Renal pelvis (tissue), 12 donors: Measurements from ENCODE around the gene CARD14. TPM values are rescaled to one million over a fixed set of nuclear protein-coding genes. Genes with fewer than 3 reads are reported as not detected.

Source experiments
- DNase-seq: peaks from one replicate; pipeline ENCODE4 v3.0.0-alpha.2; 2013
- long read RNA-seq, 16 experiments: transcript quantifications; one replicate each; lab custom pipeline, GENCODE V29; 2026
- polyA plus RNA-seq, 3 donors: library from polyadenylated mRNA; unstranded; fragments of 120-200 nt; gene quantifications; one replicate each; pipeline ENCODE4 v1.2.1, GENCODE V29; 2013; ENCODE audit not compliant: insufficient read length in 3 of 3

Gene CARD14
- 1 to 10 TPM; 1.1 to 2.2 (median 2.1) TPM for polyA plus RNA-seq
- long read RNA-seq, donor 1, partial matches to known transcripts, result 6 of 6 reads
- long read RNA-seq, donor 1, other reads (novel, unspliced or antisense), result 0 of 6 reads
- long read RNA-seq, donor 2, result 0 reads
- long read RNA-seq, donor 3, result 0 reads
- long read RNA-seq, donor 4, result 0 reads
- long read RNA-seq, donor 5, result 0 reads
- long read RNA-seq, donor 6, result 0 reads
- long read RNA-seq, donor 7, result 0 reads
- long read RNA-seq, donor 8, result 0 reads
- long read RNA-seq, donor 9, partial matches to known transcripts, result 0 of 9 reads
- long read RNA-seq, donor 9, other reads (novel, unspliced or antisense), result 9 of 9 reads
- long read RNA-seq, donor 10, result 0 reads
- long read RNA-seq, donor 11, partial matches to known transcripts, result 76 of 169 reads
- long read RNA-seq, donor 11, other reads (novel, unspliced or antisense), result 93 of 169 reads
- long read RNA-seq, donor 12, partial matches to known transcripts, result 6 of 16 reads
- long read RNA-seq, donor 12, other reads (novel, unspliced or antisense), result 10 of 16 reads
- long read RNA-seq, donor 13, result 0 reads
- long read RNA-seq, donor 14, result 0 reads
- long read RNA-seq, donor 15, result 0 reads
- long read RNA-seq, donor 16, partial matches to known transcripts, result 0 of 11 reads
- long read RNA-seq, donor 16, other reads (novel, unspliced or antisense), result 11 of 11 reads

DNA sequence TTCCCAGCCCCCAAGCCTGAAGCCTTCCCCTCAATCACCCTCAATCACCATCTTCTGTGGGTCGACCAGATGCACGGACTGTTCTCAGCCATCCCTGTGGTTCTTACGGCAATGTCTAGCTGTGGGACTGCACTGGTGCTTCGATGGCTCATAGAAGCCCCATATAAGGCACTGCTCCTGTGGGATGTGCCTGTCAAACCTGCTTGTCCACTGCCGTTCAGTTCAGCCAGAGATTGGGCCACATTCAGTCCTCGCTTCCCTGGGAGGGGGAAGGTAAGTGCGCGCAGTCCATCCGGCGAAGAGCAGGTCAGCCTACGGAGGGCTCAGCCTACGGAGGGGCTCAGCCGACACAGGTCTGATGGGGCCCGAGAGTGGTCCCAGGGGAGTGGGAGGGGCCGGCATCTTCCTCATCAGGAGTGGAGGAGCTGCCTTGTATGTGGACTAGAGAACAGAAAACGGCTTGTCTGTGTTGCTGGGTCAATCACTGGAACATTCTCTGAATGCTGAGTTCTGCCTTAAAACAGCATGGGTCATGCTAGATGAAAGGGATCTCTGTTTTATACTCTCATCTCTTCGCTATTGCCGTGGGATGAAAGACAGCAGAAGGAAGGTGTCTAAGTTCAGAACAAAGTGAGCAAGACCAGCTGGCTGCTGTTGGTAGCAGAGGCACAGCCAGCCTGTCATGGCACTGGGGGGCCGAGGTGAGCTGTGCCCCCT is at the start of gene CARD14:
TSS of gene CARD14 (plus strand) at position 247 of the 717 bp plus-strand sequence. CDS start 11,409 bp downstream, outside the sequence.
- no peak for DNase-seq

DNA sequence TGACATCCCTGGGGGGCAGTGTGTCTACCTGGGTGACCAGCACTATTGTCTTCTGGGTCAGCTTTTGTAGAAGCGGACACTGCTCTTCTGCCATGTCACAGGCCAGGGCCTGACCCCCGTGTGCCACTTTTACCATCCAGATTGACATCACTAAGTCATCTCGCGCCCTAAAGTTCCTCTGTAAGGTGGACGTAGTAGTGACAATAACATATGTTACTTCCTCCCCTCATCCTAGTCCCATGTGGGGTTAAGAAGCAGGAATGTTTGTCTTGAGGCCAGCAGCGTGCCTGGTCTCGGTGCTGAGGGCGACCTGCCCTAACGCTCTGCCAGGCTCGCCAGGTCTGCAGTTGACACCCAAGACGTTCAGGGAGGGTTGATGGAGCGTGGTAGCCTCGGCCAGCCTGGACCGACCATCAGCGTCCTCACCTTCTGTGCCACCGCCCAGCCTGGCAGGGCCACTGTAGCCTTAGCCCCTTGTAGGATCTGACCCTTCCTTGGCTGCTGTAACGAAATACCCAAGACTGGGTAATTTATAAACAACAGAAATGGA is 47.7 kb upstream of the CARD14 start:
- no peak for DNase-seq

DNA sequence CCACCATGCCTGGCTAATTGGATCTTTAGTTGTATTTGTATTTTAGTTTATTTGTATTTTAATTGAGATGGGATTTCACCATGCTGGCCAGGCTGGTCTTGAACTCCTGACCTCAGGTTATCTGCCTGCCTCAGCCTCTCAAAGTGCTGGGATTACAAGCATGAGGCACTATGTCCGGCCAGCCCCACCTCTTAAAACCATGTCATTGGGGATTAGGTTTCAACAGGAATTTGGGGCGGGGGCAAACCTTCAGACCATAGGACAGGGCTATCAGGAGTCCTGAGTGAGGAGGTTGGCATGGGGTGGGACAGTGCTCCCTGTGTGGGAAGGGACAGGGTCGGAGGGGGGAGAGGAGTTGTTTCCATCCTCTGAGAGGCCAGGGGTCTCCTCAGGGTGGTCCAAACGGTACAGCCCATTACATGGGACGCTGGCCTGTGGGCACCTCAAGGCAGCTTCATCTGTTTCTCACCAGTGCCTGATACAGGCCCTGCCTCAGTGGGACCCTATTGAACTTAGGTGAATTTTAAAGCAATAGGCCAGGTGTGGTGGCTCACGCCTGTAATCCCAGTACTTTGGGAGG is 46.8 kb upstream of the CARD14 start:
- DNase-seq, result no peak

DNA sequence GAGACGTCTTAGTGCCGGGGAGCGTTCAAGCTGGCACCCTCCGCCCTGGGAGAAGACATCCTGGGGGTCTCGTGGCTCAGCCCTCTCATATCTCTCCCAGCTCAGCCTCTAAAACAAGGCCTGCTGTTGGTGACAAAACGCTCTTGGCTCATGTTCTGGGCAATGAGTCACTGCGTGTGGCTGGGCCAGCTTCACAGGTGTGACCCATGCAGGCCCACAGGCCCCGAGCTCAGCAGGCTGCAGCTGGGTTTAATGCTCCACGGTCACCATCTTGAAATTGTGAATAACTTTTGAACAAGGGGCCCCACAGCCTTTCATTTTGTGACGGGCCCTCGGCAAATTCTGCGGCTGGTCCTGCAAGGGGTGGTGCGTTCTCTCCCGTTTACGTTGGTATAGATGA is 46.0 kb upstream of the CARD14 start:
- no peak for DNase-seq

DNA sequence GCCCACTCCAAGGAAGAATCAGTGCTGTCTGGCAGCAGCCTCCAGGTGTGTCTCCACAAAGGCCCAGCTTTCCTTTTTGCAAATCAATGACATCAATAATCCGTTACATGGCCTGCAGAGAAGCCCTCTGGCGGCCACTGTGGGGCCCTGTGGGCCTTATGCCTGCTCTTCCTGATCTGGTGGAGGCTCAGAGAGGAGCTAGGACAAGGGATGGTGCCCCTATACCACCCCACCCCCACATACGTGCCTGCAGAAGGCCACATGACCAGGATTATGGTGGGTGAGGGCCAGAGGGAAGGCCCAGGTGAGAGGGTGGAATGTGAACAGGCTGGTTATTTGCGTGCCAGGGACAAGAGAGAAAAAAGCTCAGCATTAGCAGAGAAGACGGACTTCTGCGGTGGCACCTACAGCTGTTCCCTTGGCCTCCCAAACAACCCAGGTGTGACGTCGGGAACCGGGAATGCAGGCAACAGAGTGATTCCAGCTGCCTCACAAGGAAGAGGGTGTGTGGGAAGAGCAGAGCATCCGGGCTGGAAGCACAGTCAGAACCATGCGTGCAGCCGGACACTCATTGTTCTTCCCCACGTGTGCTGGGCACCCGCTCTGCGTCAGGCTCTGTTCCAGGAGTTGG is 45.4 kb upstream of the CARD14 start:
- DNase-seq, result no peak

DNA sequence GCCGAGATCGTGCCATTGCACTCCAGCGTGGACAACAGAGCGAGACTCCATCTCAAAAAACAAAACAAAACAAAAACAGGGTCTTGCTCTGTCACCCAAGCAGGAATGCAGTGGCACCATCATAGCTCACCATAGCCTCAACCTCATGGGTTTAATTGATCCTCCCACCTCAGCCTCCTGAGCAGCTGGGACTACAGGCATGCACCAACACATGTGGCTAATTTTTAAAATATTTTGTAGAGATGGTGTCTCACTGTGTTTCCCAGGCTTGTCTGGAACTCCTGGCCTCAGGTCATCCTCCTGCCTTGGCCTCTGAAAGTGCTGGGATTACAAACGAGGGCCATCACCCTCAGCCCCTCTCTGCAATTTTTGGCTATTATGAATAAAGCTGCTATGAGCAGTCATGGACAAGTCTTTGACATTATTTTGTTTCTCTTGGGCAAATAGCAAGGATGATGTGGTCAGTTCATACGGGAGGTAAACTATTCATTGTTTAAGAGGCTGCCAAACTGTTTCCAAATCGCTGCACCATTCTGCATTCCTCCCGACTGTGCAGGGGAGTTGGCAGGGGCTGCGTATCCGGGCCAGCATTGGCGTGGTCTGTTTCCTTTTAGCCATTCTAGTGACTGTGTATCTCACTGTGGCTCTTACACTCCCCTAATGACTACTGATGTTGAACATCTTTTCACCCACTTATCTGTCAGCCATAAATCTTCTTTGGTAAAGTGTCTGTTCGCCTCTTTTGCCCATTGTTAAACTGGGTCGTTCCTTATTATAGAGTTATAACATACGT is 44.0 kb upstream of the CARD14 start:
- DNase-seq, result no peak

DNA sequence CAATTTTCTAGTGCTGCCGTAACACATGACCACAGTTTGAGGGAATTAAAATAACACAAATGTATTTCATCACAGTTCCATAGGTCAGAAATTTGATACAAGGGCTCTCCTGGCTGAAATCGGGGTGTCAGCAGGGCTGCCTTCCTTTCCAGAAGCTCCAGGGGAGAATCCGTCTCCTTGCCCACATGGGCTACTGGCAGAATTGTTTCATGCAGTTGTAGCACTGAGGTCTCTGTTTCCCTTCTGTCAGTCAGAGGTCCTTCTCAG is 43.4 kb upstream of the CARD14 start:
- no peak for DNase-seq

DNA sequence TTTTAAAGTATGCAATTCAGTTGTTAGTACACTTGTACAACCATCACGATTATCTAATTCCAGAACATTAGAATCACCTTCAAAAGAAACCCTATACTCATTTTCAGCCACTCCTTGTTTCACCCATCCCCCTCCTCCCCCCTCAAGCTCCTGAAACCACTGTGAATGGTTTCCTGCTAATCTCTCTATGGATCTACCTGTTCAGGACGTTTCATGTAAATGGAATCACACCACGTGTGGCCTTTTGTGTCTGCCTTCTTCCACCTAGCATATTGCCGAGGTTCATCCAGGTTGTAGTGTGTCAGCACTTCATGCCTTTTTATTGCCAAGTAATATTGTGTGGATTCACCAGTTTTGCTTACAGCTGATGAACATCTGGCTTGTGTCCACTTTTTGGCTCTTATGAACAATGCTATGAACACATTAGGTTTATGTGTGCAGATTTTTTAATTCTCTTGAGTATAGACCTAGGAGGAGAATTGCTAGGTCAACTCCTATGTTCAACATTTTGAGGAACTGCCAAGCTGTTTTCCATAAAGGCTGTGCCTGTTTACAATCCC is 40.7 kb upstream of the CARD14 start:
- no peak for DNase-seq

DNA sequence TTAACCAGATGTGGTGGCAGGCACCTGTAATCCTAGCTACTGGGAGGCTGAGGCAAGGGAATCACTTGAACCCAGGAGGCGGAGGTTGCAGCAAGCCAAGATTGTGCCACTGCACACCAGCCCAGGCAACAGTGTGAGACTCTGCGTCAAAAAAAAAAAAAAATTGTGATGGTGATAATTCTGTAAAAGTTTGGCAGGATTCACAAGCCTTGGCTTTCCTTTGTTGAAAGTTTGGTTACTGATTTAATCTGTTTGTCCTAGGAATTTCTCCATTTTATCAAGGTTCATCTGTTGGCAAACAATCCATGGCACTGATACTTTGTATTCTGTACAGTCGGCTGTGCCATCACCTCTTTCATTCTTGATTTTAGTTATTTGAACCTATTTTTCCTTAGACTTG is 38.8 kb upstream of the CARD14 start:
- DNase-seq, result no peak

DNA sequence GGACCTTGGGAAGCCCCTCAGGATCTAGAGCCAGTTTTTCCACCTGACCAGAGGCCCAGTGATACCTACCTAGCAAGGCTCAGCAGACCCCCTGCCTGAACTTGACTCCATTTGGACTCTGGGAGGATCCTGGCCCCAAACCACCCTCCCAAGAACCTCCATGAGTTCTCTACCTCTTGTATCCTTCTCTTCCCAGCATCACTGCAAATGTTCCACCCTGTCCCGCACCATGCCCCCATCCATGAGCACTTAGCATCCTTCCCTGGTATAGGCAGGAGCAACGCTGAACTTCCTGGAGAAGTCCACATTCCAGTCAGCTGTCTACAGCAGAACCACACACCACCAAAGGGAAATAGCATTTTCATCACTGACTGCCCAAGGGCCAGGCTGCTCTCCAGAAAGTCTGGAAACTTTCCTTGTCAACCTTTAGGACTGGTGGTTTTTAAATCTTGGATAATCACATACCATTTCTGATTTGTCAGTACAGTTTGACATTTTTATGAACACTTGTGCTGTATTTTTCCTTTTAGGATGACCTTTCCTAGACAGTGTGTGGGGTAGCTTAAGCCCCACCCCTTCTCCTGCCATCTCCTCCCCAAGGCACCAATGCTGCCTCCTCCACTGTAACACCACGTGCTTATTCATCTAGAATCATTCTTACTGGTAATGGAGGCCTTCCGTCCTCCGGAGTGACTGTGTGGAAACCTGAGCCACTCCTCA is 36.8 kb upstream of the CARD14 start:
- no peak for DNase-seq

DNA sequence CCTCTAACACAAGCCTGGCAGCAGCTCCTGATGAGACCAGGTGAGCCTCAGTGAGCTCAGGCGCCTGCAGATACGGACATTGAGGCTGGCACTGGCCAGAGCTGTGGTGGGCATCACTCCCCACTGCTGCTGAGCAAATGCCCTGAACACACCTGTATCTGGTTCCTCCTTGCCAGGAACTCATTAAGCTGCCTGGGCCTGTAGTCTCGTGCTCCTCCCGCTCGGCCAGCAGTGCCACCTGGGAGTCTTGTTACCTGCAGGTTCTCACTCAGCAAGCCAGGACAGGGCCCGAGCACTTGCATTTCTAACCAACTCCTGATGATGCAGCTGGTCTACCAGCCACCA is 36.2 kb upstream of the CARD14 start:
- no peak for DNase-seq

DNA sequence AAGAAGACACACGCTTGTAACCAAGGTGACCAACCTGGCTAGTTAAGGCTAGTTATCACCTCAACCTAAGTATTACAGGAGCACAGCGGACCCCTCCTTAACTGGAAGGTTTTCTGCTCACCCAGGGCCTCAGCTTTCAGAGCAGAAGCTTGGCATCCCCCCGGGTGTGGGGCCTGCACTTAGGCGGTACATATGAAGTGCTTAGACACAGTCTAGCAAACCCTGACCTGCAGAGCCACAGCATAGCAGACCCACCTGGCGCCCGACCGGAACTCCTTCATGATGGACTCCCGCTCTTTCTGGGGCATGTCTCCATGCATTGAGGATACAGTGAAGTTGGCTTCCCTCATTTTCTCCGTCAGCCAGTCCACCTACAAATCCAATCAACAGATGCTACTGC is 32.7 kb upstream of the CARD14 start:
- DNase-seq, result no peak

DNA sequence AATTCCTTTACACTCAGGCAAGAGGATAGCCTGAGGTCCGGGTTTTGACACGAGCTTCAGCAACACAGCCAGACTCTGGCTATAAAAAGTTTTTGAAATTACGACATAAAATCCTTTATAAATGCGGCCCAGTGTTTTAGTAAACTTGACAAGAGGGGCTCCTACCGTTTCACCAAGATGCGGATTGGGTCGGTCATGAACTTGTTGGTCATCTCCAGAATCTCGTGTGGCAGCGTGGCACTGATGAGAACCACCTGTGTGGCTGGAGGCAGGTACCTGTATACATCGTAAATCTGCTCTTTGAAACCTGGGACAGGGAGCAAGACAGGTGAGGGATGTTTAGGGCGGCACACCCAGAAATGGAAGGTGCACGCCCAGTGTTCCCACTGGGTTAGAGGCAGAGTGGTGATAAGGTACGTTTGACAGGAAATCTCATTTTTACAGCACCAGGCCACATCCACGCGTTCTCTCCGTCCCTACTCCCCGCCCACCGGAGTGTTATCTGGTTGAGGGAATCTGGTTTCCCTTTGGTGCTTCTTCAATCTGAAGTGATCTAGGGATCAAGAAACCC is 30.9 kb upstream of the CARD14 start:
- DNase-seq, result no peak

DNA sequence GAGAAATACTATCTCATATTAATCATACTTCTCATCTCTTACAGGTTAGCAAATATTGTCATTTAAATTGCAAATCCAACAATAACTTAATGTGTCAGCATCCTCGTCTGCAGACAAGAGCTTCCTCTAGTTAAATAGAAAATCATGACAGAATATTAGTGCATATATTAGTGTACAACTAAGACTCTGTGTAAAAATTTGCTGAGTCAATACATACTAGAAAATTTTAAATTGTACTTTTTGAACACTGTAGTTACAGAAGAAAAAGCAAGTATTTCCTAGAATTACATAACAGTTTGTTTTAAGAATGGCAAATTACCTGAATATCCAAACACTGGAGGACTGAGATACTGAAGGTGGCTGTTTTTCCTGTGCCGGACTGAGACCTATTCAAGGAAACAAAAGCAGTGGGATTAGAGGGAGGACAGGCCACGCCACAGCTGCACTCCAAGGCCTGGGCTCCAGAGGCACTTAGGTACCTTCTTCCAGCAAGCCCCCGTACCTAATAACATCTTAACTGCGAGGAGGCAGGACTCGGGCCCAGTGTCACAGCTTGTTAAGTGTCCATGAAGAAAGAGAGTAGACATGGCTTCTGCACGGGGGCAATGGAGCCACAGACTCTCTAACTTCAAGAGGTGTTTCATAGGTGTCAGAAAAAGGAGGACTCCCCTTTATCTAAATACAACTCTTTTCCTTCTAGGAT is 28.2 kb upstream of the CARD14 start:
- no peak for DNase-seq

DNA sequence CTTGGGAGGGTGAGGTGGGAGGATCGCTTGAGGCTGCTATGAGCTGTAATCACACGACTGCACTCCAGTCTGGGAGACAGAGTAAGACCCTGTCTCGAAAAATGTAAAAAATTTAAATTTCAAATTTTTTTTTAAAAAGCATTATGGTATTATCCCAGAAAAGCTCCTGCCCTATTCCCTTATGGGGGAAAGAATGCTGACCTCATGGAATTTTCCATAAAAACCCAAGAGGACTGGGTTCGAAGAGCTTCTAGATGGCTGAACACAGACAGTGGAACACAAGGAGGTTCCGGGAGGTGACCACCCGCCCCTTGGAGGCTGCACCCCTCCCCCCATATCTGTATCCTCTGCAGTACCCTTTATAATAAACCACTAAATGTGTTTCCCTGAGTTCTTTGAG is 26.9 kb upstream of the CARD14 start:
- DNase-seq, result no peak

DNA sequence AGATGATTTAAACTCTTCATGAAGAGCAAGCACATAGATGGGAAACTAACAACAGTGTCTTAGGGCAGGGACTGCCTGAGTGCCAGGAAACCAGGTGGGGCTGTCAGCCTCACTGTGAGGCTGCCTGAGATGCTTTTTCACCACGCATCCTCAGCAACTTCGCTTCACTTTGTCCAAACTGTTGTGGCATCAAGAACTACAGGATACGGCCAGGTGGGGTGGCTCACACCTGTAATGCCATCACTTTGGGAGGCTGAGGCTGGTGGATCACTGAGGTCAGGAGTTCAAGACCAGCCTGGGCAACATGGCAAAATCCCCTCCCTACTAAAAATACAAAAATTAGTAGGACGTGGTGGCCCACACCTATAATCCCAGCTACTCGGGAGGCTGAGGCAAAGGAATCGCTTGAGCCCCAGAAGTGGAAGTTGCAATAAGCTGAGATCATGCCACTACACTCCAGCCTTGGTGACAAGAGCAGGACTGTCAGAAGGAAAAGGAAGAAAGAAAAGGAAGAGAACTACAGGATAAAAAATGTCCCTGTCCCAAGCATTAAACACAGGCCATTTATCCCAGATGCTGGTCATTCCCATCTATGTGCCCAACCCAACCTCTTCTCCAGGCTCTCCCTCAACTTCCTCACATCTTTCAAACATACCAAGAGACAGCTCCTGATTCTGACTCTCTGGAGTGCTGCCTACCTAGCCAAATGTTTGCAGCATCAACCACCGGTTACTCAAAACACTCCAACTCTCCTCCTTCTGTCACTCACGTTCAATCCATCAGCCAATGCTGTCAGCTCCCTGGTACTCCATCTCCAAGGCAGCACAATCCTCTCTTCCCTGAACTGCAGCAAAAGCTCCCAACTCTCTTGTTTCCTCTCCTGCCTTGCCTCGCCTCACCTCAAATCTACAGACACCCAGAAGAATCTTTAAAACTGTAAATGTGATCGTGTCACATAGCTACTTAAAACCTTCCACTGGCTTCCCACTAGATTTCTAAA is 24.5 kb upstream of the CARD14 start:
- DNase-seq, result no peak

DNA sequence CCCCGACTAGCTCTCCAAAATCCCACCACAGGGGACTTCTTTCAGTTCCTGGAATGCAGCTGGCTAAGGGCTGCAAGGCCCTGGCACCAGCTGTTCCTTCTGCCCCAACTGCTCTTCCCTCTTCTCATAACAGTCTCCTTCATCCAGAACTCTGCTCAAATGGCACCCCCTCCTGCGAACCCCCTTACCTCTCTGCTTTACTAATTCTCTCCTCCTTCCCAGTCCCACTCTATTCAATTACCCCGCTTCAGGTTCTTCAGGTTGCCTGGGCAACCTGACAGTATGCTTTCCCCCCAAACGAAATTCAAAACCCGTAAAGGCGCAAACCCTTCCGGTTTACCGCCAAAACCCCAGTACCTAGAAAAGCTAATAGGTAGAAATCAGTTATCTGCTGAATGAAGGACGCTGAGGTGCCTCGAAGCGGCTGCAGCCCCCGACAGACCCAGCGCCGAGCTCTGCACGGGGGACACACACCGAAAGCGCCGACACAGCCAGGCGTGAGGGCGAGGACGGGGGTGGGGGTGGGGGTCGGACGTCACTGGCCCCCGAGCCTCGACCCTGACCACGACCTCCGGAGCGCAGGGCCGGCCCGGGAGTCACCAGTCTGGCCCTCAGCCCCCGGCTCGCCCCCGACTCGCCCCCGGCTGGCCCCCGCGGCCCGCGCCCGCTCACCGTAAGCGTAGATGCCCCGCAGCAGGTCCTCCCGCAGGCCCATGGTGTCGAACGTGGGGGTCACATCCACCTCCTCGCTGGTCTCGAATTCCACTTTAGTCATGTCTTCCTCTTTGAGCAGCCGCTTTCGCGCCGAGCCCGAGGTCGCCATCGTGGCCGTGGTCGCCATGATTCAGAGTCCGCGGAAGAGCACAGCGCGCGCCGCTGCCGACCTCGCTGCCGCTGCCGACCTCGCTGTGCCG is 23.5 kb upstream of the CARD14 start:
- peak; percentile 41 for DNase-seq
